Upper lobe of left lung (tissue), 4 donors: ENCODE results near the gene HS3ST2.

Experiments used
- CTCF ChIP-seq, 6 experiments: fragments of 450-650 bp in 4 of 6; fragments of 200-600 bp in 2 of 6; sonication (generic) in 2 of 6; IDR thresholded peaks; one replicate each; pipeline ENCODE4 v1.5.1; 2016 to 2019; ENCODE audit warnings: antibody characterized with exemption in 6 of 6
- POLR2A ChIP-seq, 4 donors: fragments of 450-650 bp; IDR thresholded peaks; one replicate each; pipeline ENCODE4 v1.5.1; 2016 to 2017; ENCODE audit warnings: antibody characterized with exemption in 4 of 4, mild to moderate bottlenecking in 2 of 4
- POLR2AphosphoS5 ChIP-seq, 2 donors: sonication (generic); formaldehyde crosslinking; IDR thresholded peaks; one replicate each; pipeline ENCODE4 v1.5.1; 2017; ENCODE audit warnings: antibody characterized with exemption in 2 of 2

GRCh38 chr16:22847100-22847499, 33.1 kb downstream of the HS3ST2 start:
- TF ChIP-seq CTCF (IDR thresholded peaks at IDR 0.05) = no peak
- no peak for TF ChIP-seq POLR2AphosphoS5 (IDR thresholded peaks at IDR 0.05)
- TF ChIP-seq POLR2A (IDR thresholded peaks at IDR 0.05) = no peak
